GM23338 (cell line): Measurements from ENCODE around the gene BBS4. TPM values are rescaled to one million over a fixed set of nuclear protein-coding genes. Genes with fewer than 3 reads are reported as not detected.

Experiments used
- ATAC-seq: fragments of 200-7000 bp; cut with Tn5 transposase; 3 replicates; pipeline ENCODE4 v1.9.1; 2020
- DNase-seq: peaks from one replicate; pipeline ENCODE4 v3.0.0-alpha.2; 2015; ENCODE audit warnings: low spot score
- H2AFZ ChIP-seq: fragments of 200-600 bp; sonication (generic); 2 replicates; pipeline ENCODE4 v1.8.0; 2016; ENCODE audit warnings: antibody characterized with exemption, mild to moderate bottlenecking, moderate library complexity
- H3F3A ChIP-seq: fragments of 200-600 bp; sonication (generic); replicated peaks from 2 replicates; pipeline ENCODE4 v1.8.0; 2017; ENCODE audit warnings: antibody characterized with exemption, mixed run types, low read depth
- H3K27ac ChIP-seq: fragments of 200-600 bp; sonication (generic); 2 replicates; pipeline ENCODE4 v1.6.1; 2016; ENCODE audit warnings: low read depth
- H3K27me3 ChIP-seq: fragments of 200-600 bp; sonication (generic); 2 replicates; pipeline ENCODE4 v1.8.0; 2016; ENCODE audit warnings: mild to moderate bottlenecking, mixed run types, moderate library complexity; ENCODE audit not compliant: insufficient read depth
- H3K36me3 ChIP-seq: fragments of 200-600 bp; sonication (generic); 2 replicates; pipeline ENCODE4 v1.8.0; 2016; ENCODE audit warnings: mild to moderate bottlenecking; ENCODE audit not compliant: insufficient read depth
- H3K4me1 ChIP-seq: fragments of 200-600 bp; sonication (generic); 2 replicates; pipeline ENCODE4 v1.8.0; 2016; ENCODE audit warnings: mild to moderate bottlenecking, moderate library complexity; ENCODE audit not compliant: insufficient read depth
- H3K4me2 ChIP-seq: fragments of 200-600 bp; sonication (generic); 2 replicates; pipeline ENCODE4 v1.7.1; 2017; ENCODE audit warnings: mixed run types
- H3K4me3 ChIP-seq: fragments of 200-600 bp; sonication (generic); 2 replicates; pipeline ENCODE4 v1.6.1; 2016; ENCODE audit warnings: mixed run types
- H3K79me2 ChIP-seq: fragments of 200-600 bp; sonication (generic); replicated peaks from 2 replicates; pipeline ENCODE4 v1.8.0; 2017; ENCODE audit warnings: mild to moderate bottlenecking; ENCODE audit not compliant: insufficient read depth
- H3K9me2 ChIP-seq: fragments of 200-600 bp; sonication (generic); 2 replicates; pipeline ENCODE4 v1.8.0; 2017; ENCODE audit not compliant: insufficient read depth
- H4K20me1 ChIP-seq: fragments of 200-600 bp; sonication (generic); replicated peaks from 2 replicates; pipeline ENCODE4 v1.8.0; 2017; ENCODE audit warnings: mild to moderate bottlenecking; ENCODE audit not compliant: insufficient read depth
- H3K27ac Mint-ChIP-seq: 2 replicates; pipeline ENCODE4 v1.8.0; 2020; ENCODE audit warnings: inconsistent platforms, mild to moderate bottlenecking, moderate library complexity, mixed read lengths
- H3K27me3 Mint-ChIP-seq: 3 replicates; pipeline ENCODE4 v1.8.0; 2022; ENCODE audit warnings: low read depth, mild to moderate bottlenecking, moderate library complexity, mixed read lengths, inconsistent platforms; ENCODE audit not compliant: insufficient read depth, poor library complexity
- H3K36me3 Mint-ChIP-seq: 3 replicates; pipeline ENCODE4 v1.8.0; 2021; ENCODE audit warnings: low read depth, mild to moderate bottlenecking, inconsistent platforms, moderate library complexity, mixed read lengths
- H3K4me1 Mint-ChIP-seq: 3 replicates; pipeline ENCODE4 v1.8.0; 2020; ENCODE audit warnings: mild to moderate bottlenecking, inconsistent platforms, mixed read lengths
- H3K4me3 Mint-ChIP-seq: 3 replicates; pipeline ENCODE4 v1.8.0; 2021; ENCODE audit warnings: moderate library complexity, mild to moderate bottlenecking, inconsistent platforms, mixed read lengths
- H3K9me3 Mint-ChIP-seq: 3 replicates; pipeline ENCODE4 v1.8.0; 2020; ENCODE audit warnings: moderate library complexity, mild to moderate bottlenecking, inconsistent platforms, mixed read lengths
- CREB1 ChIP-seq: fragments of 250-450 bp; sonication (Bioruptor Pico); IDR thresholded peaks from 2 replicates; pipeline ENCODE4 v1.5.0; 2020; ENCODE audit warnings: low read depth, mild to moderate bottlenecking, moderate library complexity
- ETS1 ChIP-seq: IDR thresholded peaks from 2 replicates; pipeline ENCODE4 v1.6.1; 2016; ENCODE audit warnings: antibody characterized with exemption
- EZH2 ChIP-seq: fragments of 200-600 bp; sonication (generic); IDR thresholded peaks from one replicate; pipeline ENCODE4 v1.8.0; 2017; ENCODE audit warnings: antibody characterized with exemption, mild to moderate bottlenecking, low read depth; ENCODE audit not compliant: unreplicated experiment
- EZH2phosphoT487 ChIP-seq: fragments of 200-600 bp; sonication (generic); IDR thresholded peaks from one replicate; pipeline ENCODE4 v1.8.1; 2018; ENCODE audit warnings: antibody characterized with exemption; ENCODE audit not compliant: unreplicated experiment
- NANOG ChIP-seq: IDR thresholded peaks from 2 replicates; pipeline ENCODE4 v1.6.1; 2016; ENCODE audit warnings: antibody characterized with exemption, borderline replicate concordance
- POLR2AphosphoS5 ChIP-seq: IDR thresholded peaks from 2 replicates; pipeline ENCODE4 v1.6.1; 2016; ENCODE audit warnings: antibody characterized with exemption, low read depth
- REST ChIP-seq: IDR thresholded peaks from one replicate; pipeline ENCODE4 v1.6.1; 2018; ENCODE audit warnings: antibody characterized with exemption; ENCODE audit not compliant: unreplicated experiment
- ZNF114 ChIP-seq: fragments of 250-450 bp; sonication (Bioruptor Pico); IDR thresholded peaks from 2 replicates; pipeline ENCODE4 v1.5.0; 2020; ENCODE audit warnings: mild to moderate bottlenecking, moderate library complexity
- ZNF331 ChIP-seq: fragments of 250-450 bp; sonication (Bioruptor Pico); IDR thresholded peaks from 2 replicates; pipeline ENCODE4 v1.5.0; 2020; ENCODE audit warnings: low read depth, mild to moderate bottlenecking, moderate library complexity
- polyA plus RNA-seq: library from polyadenylated mRNA; unstranded; fragments of >200 nt; fragmentation: Nextera tagmentation; extraction: Ambion mirVana; gene quantifications from 2 replicates; pipeline ENCODE4 v1.2.1, GENCODE V29; 2016
- total RNA-seq: library from RNA; depleted of rRNA; stranded (reverse); fragments of >200 nt; shearing (Covaris generic); gene quantifications from 2 replicates; pipeline ENCODE4 v1.2.3, GENCODE V29; 2014
- TF ChIP-seq, protein P1 (sequence below): fragments of 250-450 bp; sonication (Bioruptor Pico); IDR thresholded peaks from 2 replicates; pipeline ENCODE4 v1.5.0; 2020; ENCODE audit warnings: mild to moderate bottlenecking, moderate library complexity

BBS4 gene
- total and polyA plus RNA-seq, 2 experiments from 2014 or later: 22.2 to 40.8 TPM

DNA sequence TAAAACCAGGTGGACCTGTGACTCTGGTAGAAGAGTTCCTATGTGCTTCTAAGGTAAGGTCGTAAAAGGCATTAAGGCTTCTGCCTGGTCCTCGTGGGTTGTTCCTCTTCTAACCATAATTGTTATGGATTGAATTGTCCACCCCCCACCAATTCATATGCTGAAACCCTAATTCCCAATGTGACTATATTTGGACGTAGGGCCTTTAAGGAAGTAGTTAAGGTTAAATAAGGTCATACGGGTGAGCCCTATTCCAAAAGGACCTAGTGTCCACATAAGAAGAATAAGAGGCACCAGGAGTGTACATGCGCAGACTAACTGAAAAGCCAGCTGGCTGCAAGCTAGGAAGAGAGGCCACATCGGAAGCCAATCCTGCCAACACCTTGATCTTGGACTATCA is 95.6 kb downstream of the BBS4 start (continued):
- TF ChIP-seq ETS1 (no peak), CREB1 (no peak), ZNF331 (CRISPR knock-in tag) (no peak), ZNF114 (CRISPR knock-in tag) (no peak), EZH2 (no peak)

DNA sequence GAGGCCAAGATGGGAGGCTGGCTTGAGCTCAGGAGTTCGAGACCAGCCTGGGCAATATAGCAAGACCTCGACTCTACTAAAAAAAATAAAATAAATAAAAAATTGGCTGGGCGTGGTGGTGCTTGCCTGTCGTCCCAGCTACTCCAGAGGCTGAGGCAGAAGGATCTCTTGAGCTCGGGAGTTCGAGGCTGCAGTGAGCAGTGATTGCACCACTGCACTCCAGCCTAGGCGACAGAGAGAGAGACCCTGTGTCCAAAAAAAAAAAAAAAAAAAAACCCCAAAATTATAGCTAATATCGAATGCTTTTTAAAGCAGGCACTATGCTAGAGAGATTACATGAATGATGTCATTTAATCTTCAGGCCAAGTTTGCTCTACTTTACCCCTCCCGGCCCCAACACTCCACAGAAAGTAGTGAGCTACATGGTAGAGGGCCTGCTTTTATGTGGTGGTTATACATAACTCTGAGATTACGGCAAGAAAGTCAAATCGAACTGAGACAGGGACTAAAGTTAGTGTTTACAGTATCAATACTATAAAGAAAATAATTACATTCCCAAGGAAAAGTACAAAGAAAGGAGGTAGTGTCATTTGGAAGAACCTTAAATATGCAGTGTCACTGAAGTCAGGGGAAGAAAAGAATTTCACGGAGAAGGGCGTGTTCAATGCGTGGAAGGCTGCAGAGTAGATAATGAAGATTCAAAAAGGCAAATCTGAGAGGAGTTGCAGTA is 96.4 kb downstream of the BBS4 start:
- Histone ChIP-seq H3K27me3 (no peaks in the 10 kb centered on the region), H3F3A (peaks cover 5% of the 10 kb centered on the region; the same call in 1 of the 2 replicates), H4K20me1 (peaks cover 6% of the 10 kb centered on the region), H2AFZ (no peak overlapping the region; the same call in 1 of the 2 replicates), H3K4me3 (peak overlapping the region; percentile 95), H3K27ac (no peak overlapping the region), H3K4me2 (peak overlapping the region; percentile 85), H3K36me3 (peaks cover 3% of the 10 kb centered on the region), H3K9me2 (no peaks in the 10 kb centered on the region), H3K79me2 (peaks cover 59% of the 10 kb centered on the region), H3K4me1 (peaks cover 16% of the 10 kb centered on the region)
- Mint-ChIP-seq H3K36me3 (peaks cover 3% of the 10 kb centered on the region), H3K4me3 (peak overlapping the region; percentile 91), H3K27ac (peak overlapping the region; percentile 81), H3K4me1 (peaks cover 15% of the 10 kb centered on the region), H3K9me3 (no peaks in the 10 kb centered on the region), H3K27me3 (no peaks in the 10 kb centered on the region)
- ATAC-seq (no peak), DNase-seq (no peak)
- TF ChIP-seq ZNF331 (CRISPR knock-in tag): no peak
- no peak for TF ChIP-seq POLR2AphosphoS5
- TF ChIP-seq REST: no peak
- no peak for TF ChIP-seq NANOG
- TF ChIP-seq CREB1: no peak
- TF ChIP-seq, protein P1, sequence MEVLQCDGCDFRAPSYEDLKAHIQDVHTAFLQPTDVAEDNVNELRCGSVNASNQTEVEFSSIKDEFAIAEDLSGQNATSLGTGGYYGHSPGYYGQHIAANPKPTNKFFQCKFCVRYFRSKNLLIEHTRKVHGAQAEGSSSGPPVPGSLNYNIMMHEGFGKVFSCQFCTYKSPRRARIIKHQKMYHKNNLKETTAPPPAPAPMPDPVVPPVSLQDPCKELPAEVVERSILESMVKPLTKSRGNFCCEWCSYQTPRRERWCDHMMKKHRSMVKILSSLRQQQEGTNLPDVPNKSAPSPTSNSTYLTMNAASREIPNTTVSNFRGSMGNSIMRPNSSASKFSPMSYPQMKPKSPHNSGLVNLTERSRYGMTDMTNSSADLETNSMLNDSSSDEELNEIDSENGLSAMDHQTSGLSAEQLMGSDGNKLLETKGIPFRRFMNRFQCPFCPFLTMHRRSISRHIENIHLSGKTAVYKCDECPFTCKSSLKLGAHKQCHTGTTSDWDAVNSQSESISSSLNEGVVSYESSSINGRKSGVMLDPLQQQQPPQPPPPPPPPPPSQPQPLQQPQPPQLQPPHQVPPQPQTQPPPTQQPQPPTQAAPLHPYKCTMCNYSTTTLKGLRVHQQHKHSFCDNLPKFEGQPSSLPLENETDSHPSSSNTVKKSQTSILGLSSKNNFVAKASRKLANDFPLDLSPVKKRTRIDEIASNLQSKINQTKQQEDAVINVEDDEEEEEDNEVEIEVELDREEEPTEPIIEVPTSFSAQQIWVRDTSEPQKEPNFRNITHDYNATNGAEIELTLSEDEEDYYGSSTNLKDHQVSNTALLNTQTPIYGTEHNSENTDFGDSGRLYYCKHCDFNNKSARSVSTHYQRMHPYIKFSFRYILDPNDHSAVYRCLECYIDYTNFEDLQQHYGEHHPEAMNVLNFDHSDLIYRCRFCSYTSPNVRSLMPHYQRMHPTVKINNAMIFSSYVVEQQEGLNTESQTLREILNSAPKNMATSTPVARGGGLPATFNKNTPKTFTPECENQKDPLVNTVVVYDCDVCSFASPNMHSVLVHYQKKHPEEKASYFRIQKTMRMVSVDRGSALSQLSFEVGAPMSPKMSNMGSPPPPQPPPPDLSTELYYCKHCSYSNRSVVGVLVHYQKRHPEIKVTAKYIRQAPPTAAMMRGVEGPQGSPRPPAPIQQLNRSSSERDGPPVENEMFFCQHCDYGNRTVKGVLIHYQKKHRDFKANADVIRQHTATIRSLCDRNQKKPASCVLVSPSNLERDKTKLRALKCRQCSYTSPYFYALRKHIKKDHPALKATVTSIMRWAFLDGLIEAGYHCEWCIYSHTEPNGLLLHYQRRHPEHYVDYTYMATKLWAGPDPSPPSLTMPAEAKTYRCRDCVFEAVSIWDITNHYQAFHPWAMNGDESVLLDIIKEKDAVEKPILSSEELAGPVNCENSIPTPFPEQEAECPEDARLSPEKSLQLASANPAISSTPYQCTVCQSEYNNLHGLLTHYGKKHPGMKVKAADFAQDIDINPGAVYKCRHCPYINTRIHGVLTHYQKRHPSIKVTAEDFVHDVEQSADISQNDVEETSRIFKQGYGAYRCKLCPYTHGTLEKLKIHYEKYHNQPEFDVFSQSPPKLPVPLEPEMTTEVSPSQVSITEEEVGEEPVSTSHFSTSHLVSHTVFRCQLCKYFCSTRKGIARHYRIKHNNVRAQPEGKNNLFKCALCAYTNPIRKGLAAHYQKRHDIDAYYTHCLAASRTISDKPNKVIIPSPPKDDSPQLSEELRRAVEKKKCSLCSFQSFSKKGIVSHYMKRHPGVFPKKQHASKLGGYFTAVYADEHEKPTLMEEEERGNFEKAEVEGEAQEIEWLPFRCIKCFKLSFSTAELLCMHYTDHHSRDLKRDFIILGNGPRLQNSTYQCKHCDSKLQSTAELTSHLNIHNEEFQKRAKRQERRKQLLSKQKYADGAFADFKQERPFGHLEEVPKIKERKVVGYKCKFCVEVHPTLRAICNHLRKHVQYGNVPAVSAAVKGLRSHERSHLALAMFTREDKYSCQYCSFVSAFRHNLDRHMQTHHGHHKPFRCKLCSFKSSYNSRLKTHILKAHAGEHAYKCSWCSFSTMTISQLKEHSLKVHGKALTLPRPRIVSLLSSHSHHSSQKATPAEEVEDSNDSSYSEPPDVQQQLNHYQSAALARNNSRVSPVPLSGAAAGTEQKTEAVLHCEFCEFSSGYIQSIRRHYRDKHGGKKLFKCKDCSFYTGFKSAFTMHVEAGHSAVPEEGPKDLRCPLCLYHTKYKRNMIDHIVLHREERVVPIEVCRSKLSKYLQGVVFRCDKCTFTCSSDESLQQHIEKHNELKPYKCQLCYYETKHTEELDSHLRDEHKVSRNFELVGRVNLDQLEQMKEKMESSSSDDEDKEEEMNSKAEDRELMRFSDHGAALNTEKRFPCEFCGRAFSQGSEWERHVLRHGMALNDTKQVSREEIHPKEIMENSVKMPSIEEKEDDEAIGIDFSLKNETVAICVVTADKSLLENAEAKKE (CRISPR knock-in tag): no peak
- TF ChIP-seq EZH2phosphoT487: no peak
- TF ChIP-seq EZH2: no peak
- no peak for TF ChIP-seq ETS1
